OCI-LY3 (cell line): Measurements from ENCODE around the gene YY1.

Experiments used
- H2AFZ ChIP-seq: fragments of 200-600, 300-600 bp; shearing (Covaris generic); 2 replicates; pipeline ENCODE4 v1.6.0; 2014; ENCODE audit warnings: antibody characterized with exemption, low read depth, low read length
- H3K27ac ChIP-seq: fragments of 200-600, 300-600 bp; sonication (generic); 2 replicates; pipeline ENCODE4 v1.5.1; 2014; ENCODE audit warnings: mild to moderate bottlenecking, low read length, moderate library complexity, mixed read lengths
- H3K27me3 ChIP-seq: fragments of 200-600, 300-600 bp; sonication (generic); 2 replicates; pipeline ENCODE4 v1.6.1; 2014; ENCODE audit warnings: low read depth, low read length, mixed read lengths
- H3K36me3 ChIP-seq: fragments of 200-600, 300-600 bp; sonication (generic); replicated peaks from 2 replicates; pipeline ENCODE3; 2014; ENCODE audit warnings: low read depth, low read length, mixed read lengths
- H3K4me1 ChIP-seq: fragments of 300-600, 200-600 bp; sonication (generic); 2 replicates; pipeline ENCODE4 v1.6.1; 2014; ENCODE audit warnings: low read length, mixed read lengths
- H3K4me2 ChIP-seq: fragments of 200-600, 300-600 bp; sonication (generic); 2 replicates; pipeline ENCODE4 v1.6.1; 2014; ENCODE audit warnings: low read length, mixed read lengths
- H3K4me3 ChIP-seq: fragments of 300-600, 200-600 bp; sonication (generic); 2 replicates; pipeline ENCODE4 v1.5.1; 2014; ENCODE audit warnings: antibody characterized with exemption, mild to moderate bottlenecking, low read length, moderate library complexity
- H3K79me2 ChIP-seq: fragments of 300-600, 200-600 bp; shearing (Covaris generic); 2 replicates; pipeline ENCODE4 v1.6.1; 2014; ENCODE audit warnings: mild to moderate bottlenecking, low read length, mixed read lengths
- H3K9ac ChIP-seq: fragments of 300-600, 200-600 bp; shearing (Covaris generic); 2 replicates; pipeline ENCODE4 v1.6.0; 2014; ENCODE audit warnings: mild to moderate bottlenecking, low read length, moderate library complexity
- H3K9me3 ChIP-seq: fragments of 200-600, 300-600 bp; shearing (Covaris generic); 2 replicates; pipeline ENCODE4 v1.6.1; 2014; ENCODE audit warnings: low read length, mixed read lengths; ENCODE audit not compliant: insufficient read depth
- H4K20me1 ChIP-seq: fragments of 200-600, 300-600 bp; sonication (generic); 2 replicates; pipeline ENCODE4 v1.6.1; 2016; ENCODE audit warnings: low read length, mixed read lengths; ENCODE audit not compliant: insufficient read depth
- EZH2phosphoT487 ChIP-seq: fragments of 200-600 bp; shearing (Covaris generic); IDR thresholded peaks from 2 replicates; pipeline ENCODE4 v1.6.1; 2018; ENCODE audit warnings: antibody characterized with exemption, mixed run types, low read depth
- TF ChIP-seq, protein P1 (sequence below): fragments of 200-600, 300-600 bp; sonication (generic); IDR thresholded peaks from 2 replicates; pipeline ENCODE4 v1.5.1; 2014; ENCODE audit warnings: antibody characterized with exemption, low read length, low read depth

Gene YY1

GRCh38 chr14:100275214-100275613 is 36.3 kb downstream of the YY1 start:
- Histone ChIP-seq H3K27me3 (no peaks in the 10 kb centered on the region), H3K4me3 (no peak overlapping the region), H3K79me2 (peaks cover 93% of the 10 kb centered on the region), H2AFZ (no peak overlapping the region), H3K4me2 (peak overlapping the region; percentile 14; the same call in 1 of the 2 replicates), H3K4me1 (peaks cover 7% of the 10 kb centered on the region), H3K9ac (no peak overlapping the region), H3K9me3 (no peaks in the 10 kb centered on the region), H3K27ac (no peak overlapping the region), H4K20me1 (peaks cover 56% of the 10 kb centered on the region), H3K36me3 (peaks cover 27% of the 10 kb centered on the region)
- TF ChIP-seq, protein P1, sequence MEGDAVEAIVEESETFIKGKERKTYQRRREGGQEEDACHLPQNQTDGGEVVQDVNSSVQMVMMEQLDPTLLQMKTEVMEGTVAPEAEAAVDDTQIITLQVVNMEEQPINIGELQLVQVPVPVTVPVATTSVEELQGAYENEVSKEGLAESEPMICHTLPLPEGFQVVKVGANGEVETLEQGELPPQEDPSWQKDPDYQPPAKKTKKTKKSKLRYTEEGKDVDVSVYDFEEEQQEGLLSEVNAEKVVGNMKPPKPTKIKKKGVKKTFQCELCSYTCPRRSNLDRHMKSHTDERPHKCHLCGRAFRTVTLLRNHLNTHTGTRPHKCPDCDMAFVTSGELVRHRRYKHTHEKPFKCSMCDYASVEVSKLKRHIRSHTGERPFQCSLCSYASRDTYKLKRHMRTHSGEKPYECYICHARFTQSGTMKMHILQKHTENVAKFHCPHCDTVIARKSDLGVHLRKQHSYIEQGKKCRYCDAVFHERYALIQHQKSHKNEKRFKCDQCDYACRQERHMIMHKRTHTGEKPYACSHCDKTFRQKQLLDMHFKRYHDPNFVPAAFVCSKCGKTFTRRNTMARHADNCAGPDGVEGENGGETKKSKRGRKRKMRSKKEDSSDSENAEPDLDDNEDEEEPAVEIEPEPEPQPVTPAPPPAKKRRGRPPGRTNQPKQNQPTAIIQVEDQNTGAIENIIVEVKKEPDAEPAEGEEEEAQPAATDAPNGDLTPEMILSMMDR = no peak
- TF ChIP-seq EZH2phosphoT487 = no peak

DNA sequence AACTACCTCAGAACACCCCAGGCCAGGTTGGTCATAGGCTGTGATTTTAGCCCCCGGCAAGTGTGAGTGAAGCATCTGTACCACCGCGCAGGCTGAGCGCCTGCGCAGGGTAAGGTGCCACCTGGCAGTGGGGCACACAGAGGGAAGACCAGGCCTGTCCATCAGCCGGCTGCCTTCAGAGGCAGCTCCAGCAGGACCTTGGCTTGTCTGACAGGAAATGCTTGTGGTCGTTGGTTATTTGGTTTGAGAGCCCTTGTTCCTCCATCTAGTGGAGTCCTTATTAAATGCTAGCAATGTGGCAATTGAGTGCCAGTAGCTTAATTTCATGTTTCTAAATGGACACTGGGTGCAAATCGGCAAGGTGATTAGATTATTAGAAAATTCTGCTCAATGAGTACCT is 39.8 kb downstream of the YY1 start:
- Histone ChIP-seq H3K4me2 (no peak overlapping the region), H3K27ac (no peak overlapping the region), H3K4me1 (peaks cover 7% of the 10 kb centered on the region), H3K79me2 (peaks cover 73% of the 10 kb centered on the region), H3K4me3 (no peak overlapping the region), H3K9ac (no peak overlapping the region), H3K9me3 (no peaks in the 10 kb centered on the region), H3K27me3 (no peaks in the 10 kb centered on the region), H3K36me3 (peaks cover 37% of the 10 kb centered on the region), H4K20me1 (peaks cover 39% of the 10 kb centered on the region), H2AFZ (no peak overlapping the region)
- TF ChIP-seq EZH2phosphoT487 = no peak
- TF ChIP-seq, protein P1 = no peak

- Histone ChIP-seq H3K79me2 (peaks cover 71% of the 10 kb centered on the region), H3K36me3 (peaks cover 37% of the 10 kb centered on the region), H3K4me3 (no peak overlapping the region), H3K27me3 (no peaks in the 10 kb centered on the region), H3K9me3 (no peaks in the 10 kb centered on the region), H2AFZ (no peak overlapping the region), H3K4me2 (no peak overlapping the region), H3K9ac (no peak overlapping the region), H3K4me1 (peaks cover 7% of the 10 kb centered on the region), H4K20me1 (peaks cover 36% of the 10 kb centered on the region), H3K27ac (no peak overlapping the region)
- TF ChIP-seq, protein P1 = no peak
- TF ChIP-seq EZH2phosphoT487 = no peak
These were observed 40.2 kb downstream of the YY1 start for GRCh38 chr14:100279133-100279532.

DNA sequence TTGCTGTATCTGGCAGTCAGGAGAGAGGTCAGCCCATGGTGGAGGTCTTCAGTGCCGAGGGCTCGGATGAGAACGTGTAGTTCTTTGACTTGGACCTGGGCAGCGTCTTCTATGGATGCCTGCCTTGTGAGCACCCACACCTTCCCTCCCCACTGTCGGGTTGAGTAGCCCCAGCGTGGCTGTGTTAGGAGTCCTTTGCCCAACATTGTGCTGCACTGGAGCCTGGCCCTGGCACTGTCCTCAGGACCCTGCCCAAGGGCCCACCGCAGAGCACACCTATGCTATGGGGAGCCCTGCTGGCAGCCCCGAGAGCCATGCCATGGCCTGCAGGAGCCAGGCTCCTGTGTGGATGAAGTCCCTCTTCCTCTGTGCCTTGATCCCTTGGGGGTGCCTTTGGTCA is 40.6 kb downstream of the YY1 start:
- H4K20me1 ChIP-seq = peaks cover 33% of the 10 kb centered on the region
- H3K4me2 ChIP-seq = no peak overlapping the region
- peaks cover 37% of the 10 kb centered on the region for H3K36me3 ChIP-seq
- H3K4me3 ChIP-seq = no peak overlapping the region
- H3K4me1 ChIP-seq = peaks cover 11% of the 10 kb centered on the region
- H3K27me3 ChIP-seq = no peaks in the 10 kb centered on the region
- H3K9ac ChIP-seq = no peak overlapping the region
- H3K27ac ChIP-seq = no peak overlapping the region
- TF ChIP-seq EZH2phosphoT487 = no peak
- TF ChIP-seq, protein P1 = no peak
- H3K9me3 ChIP-seq = no peaks in the 10 kb centered on the region
- no peak overlapping the region for H2AFZ ChIP-seq
- H3K79me2 ChIP-seq = peaks cover 71% of the 10 kb centered on the region
